GM18502 (cell line): Measurements from ENCODE around the gene HDC.

Experiments
- ATAC-seq: cut with Tn5 transposase; IDR thresholded peaks from one replicate; pipeline ENCODE4 v1.9.1; 2021; ENCODE audit warnings: mild to moderate bottlenecking; ENCODE audit not compliant: unreplicated experiment, poor library complexity

Gene HDC

GRCh38 chr15:50229336-50229735 lies 36.2 kb downstream of the HDC start:
- no peak for ATAC-seq

DNA sequence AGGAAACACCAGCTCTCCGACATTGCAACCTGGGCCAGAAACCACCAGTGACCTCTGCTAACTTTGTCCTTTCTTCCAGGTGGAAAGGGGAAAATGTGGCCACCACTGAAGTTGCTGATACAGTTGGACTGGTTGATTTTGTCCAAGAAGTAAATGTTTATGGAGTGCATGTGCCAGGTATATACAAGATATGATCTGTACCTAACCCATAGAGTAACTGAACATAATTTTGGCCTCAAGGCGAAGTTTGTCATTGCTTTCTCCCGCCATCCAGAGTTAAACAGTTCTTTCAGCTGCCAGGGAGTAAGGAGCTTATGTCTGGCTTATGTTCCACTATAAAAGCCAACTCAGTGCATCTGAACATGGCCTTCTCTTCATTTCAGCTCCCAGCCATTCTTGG lies 36.7 kb downstream of the HDC start:
- no peak for ATAC-seq

DNA sequence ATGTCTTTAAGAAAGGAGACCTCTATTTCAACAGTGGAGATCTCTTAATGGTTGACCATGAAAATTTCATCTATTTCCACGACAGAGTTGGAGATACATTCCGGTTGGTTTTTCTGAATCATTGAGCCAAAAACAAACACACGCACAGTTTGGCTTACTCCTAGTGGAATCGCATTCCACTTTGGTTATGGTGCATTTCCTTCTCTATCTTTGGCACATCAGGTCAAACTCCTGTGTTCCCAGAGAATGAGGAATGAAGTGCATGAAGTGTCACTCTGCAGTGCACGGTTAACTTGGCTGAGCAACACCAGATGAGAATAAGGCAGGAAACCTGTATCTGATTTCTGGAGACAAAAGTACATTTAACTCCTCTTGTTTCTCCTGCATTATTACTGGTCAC lies 38.5 kb downstream of the HDC start:
- ATAC-seq, result no peak

DNA sequence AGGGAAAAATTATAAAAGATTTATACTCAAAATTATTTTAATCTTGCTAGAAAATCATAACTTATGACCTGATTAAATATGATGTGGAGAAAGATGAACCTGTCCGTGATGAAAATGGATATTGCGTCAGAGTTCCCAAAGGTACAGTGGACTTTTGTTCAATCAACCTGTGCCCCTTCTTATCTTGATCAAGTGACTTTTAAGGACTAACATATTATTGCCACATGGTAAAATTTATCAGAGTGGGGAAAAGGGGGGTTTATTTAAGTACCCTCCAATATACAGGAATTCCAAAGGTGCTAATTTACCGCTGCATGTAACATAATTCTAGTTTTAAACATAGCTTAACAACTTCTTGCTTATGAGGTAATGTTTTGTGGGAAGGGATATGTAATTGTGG lies 39.6 kb downstream of the HDC start:
- ATAC-seq, result no peak

DNA sequence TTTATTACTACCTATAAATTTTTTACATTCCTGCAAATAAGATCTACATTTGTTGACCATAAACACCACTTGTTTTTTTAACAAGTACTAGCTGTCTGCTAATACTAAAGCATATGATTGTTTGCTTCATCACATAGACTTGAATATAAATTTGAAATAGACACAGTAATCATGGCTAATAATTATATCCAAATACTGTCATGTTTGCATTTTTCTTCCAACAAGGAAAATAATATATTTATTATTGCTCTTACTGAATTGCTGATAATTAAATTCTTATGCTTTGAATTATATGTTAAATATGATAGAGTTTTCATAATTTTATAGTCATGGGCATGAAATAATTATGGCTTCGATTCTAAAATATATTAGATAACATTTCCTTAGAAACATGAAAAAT lies 40.5 kb downstream of the HDC start:
- no peak for ATAC-seq

GRCh38 chr15:50224606-50225005 lies 40.9 kb downstream of the HDC start:
- no peak for ATAC-seq

GRCh38 chr15:50222181-50222580 lies 43.3 kb downstream of the HDC start:
- no peak for ATAC-seq

- no peak for ATAC-seq
These were observed 45.7 kb downstream of the HDC start for GRCh38 chr15:50219820-50220219.

DNA sequence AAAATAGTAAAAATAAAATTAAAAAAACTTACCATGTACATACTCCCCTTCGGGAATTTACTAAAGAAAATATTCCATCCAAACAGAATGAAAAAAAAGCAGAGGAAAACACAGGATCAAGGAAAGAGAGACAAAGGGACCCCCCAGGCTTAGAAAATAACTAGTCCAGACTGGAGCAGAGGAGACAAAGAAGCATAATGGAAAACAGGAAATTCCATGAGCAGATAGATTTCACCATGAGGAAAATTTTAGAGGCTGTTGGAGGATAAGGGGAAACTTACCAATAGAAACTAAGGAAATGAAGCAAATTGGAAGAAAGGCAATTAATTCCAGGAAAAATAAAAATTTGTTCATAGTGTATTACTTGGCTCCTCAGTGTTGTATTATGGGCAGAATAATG lies 46.8 kb downstream of the HDC start:
- no peak for ATAC-seq

GRCh38 chr15:50218291-50218690 lies 47.2 kb downstream of the HDC start:
- no peak for ATAC-seq

DNA sequence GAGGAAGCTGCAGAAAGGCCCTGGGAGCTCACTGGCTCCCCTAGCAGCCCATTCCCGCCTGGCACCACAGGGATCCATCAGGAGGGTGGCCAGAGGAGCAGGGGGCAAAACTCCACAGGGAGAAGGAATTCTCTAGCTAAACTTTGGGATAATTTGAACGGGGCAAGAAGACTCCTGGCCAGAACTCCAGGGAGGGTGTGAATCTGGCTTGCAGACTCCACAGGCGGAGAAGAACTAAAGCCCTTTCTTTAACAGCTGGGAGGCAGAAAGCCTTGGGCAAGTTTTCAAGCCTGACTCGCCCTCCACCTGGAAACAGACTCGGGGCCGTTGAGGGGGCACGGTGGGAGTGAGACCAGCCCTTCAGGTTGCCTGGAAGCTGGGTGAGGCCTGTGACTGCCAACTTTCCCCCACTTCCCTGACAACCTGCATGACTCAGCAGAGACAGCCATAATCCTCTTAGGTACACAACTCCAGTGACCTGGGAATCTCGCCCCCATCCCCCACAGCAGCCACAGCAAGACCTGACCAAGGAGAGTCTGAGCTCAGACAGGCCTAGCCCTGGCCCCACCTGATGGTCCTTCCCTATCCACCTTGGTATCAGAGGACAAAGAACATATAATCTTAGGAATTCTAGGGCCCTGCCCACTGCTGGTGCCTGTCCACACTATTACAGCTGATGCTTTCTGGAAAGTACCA lies 54.9 kb downstream of the HDC start:
- ATAC-seq, result no peak

GRCh38 chr15:50209809-50210208 lies 55.7 kb downstream of the HDC start:
- no peak for ATAC-seq

DNA sequence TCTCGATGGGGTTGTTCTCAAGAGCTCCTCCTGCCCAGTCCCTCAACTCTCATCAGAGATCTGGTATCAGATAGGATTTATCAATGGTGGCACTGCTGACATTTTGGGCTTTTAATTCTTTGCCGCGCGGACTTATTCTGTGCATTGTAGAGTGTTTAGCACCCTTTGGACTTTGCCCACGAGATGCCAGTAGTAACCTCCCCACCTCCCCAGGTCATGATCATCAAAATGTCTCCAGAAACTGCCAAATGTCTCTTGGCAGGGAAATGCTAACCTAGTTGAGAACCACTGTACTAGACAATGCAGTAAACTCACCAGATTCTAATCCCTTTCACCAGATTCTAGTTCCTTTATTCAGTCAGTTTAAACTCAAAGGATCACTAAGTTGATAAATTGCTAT lies 59.5 kb downstream of the HDC start:
- no peak for ATAC-seq

GRCh38 chr15:50202003-50202402 lies 63.5 kb downstream of the HDC start:
- no peak for ATAC-seq

DNA sequence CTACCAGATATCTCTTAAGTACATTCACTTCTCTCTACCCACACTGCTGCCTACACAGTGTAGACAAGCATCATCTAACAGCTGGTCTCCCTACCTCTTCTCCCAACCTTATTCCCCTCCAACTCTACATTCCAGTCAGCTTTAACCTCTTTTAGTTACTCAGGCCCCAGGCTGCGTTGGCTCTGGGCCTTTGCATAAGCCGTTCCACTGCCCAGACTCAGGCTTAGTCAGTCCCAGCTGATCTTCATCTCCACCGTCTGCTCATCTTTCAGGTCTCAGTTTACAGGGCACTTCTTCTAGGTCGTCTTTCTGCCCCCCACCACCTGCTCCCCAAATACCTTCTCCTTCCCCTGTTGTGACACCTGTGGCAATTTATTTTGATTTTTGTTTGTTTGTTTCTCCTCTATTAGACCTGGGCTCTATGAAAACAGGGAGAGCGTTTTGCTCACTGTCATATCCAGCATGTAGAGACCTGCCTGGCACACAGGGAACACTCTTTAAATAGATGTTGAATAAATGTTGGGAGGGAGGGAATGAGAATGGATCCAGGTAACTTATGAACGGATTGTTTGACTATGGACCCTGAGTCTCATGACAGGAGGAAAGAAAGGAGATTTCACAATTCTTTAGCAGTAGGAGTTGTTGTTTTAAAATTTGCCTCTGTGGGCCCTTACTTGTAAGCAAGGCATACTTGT lies 72.5 kb downstream of the HDC start:
- ATAC-seq, result no peak

- no peak for ATAC-seq
These were observed 73.4 kb downstream of the HDC start for GRCh38 chr15:50192164-50192563.
